IMR-90 (cell line): Measurements from ENCODE around the gene MMRN1.

Experiments
- CEBPB ChIP-seq: IDR thresholded peaks from 2 replicates; pipeline ENCODE4 v1.6.1; 2012; ENCODE audit warnings: low read depth, low read length, improper control_type of control experiment
- CTCF ChIP-seq: conservative IDR thresholded peaks from 2 replicates; pipeline ENCODE4 v1.5.1; 2012; ENCODE audit warnings: mild to moderate bottlenecking, low read depth, low read length, improper control_type of control experiment
- MAFK ChIP-seq: IDR thresholded peaks from 2 replicates; pipeline ENCODE4 v1.6.1; 2012; ENCODE audit warnings: low read depth, low read length, improper control_type of control experiment
- MAZ ChIP-seq: IDR thresholded peaks from 2 replicates; pipeline ENCODE4 v1.6.1; 2012; ENCODE audit warnings: low read depth, mild to moderate bottlenecking, low read length, improper control_type of control experiment, moderate library complexity, borderline replicate concordance
- MXI1 ChIP-seq: IDR thresholded peaks from 2 replicates; pipeline ENCODE4 v1.6.1; 2012; ENCODE audit warnings: low read depth, mild to moderate bottlenecking, low read length, moderate library complexity, borderline replicate concordance
- POLR2A ChIP-seq: IDR thresholded peaks from 2 replicates; pipeline ENCODE4 v1.6.1; 2012; ENCODE audit warnings: mild to moderate bottlenecking, low read depth, low read length
- RAD21 ChIP-seq: IDR thresholded peaks from 2 replicates; pipeline ENCODE4 v1.6.1; 2012; ENCODE audit warnings: low read length, improper control_type of control experiment
- RFX5 ChIP-seq: IDR thresholded peaks from 2 replicates; pipeline ENCODE4 v1.8.0; 2012; ENCODE audit warnings: low read depth, mild to moderate bottlenecking, low read length, moderate library complexity
- SMC3 ChIP-seq: fragments of 150-350 bp; IDR thresholded peaks from 2 replicates; pipeline ENCODE4 v1.6.1; 2016; ENCODE audit warnings: low read depth, mild to moderate bottlenecking, antibody characterized with exemption, low read length, moderate library complexity
- TF ChIP-seq, protein P1 (sequence below): fragments of 150-350 bp; IDR thresholded peaks from 2 replicates; pipeline ENCODE4 v1.6.1; 2016; ENCODE audit warnings: low read depth, mild to moderate bottlenecking, low read length, moderate library complexity, borderline replicate concordance
- TF ChIP-seq, protein P2 (sequence below): fragments of 150-350 bp; IDR thresholded peaks from 2 replicates; pipeline ENCODE4 v1.6.1; 2017; ENCODE audit warnings: mild to moderate bottlenecking, antibody characterized with exemption, low read length, low read depth

- TF ChIP-seq MXI1 (no peak), CTCF (no peak), RAD21 (no peak), POLR2A (no peak), CEBPB (no peak), MAZ (no peak), MAFK (no peak), SMC3 (no peak), RFX5 (no peak)
- TF ChIP-seq, protein P1, sequence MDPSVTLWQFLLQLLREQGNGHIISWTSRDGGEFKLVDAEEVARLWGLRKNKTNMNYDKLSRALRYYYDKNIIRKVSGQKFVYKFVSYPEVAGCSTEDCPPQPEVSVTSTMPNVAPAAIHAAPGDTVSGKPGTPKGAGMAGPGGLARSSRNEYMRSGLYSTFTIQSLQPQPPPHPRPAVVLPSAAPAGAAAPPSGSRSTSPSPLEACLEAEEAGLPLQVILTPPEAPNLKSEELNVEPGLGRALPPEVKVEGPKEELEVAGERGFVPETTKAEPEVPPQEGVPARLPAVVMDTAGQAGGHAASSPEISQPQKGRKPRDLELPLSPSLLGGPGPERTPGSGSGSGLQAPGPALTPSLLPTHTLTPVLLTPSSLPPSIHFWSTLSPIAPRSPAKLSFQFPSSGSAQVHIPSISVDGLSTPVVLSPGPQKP = no peak
- TF ChIP-seq, protein P2, sequence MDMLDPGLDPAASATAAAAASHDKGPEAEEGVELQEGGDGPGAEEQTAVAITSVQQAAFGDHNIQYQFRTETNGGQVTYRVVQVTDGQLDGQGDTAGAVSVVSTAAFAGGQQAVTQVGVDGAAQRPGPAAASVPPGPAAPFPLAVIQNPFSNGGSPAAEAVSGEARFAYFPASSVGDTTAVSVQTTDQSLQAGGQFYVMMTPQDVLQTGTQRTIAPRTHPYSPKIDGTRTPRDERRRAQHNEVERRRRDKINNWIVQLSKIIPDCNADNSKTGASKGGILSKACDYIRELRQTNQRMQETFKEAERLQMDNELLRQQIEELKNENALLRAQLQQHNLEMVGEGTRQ = no peak
Measured at GRCh38 chr4:89942811-89943210, 48.2 kb downstream of the MMRN1 start.
